Thymus (tissue), 11 donors: ENCODE data around the gene HDAC4. TPM values are rescaled to one million over a fixed set of nuclear protein-coding genes. Genes with fewer than 3 reads are reported as not detected.

Source experiments
- DNase-seq, 9 donors: peaks; one replicate each; pipeline ENCODE4 v3.0.0-alpha.2; 2013; ENCODE audit warnings: low spot score in 9 of 9, low read depth in 6 of 9, missing footprints in 1 of 9
- H3K27ac ChIP-seq, 2 donors: one replicate each; pipeline ENCODE4 v1.5.1; 2013; ENCODE audit warnings: control low read depth in 1 of 2, low read depth in 1 of 2, low read length in 1 of 2, mild to moderate bottlenecking in 1 of 2, moderate library complexity in 1 of 2
- H3K27me3 ChIP-seq, 2 donors: one replicate each; pipeline ENCODE4 v1.5.1; 2013; ENCODE audit warnings: low read length in 1 of 2; ENCODE audit not compliant: control insufficient read depth in 2 of 2, insufficient read depth in 1 of 2
- H3K36me3 ChIP-seq, 2 donors: one replicate each; pipeline ENCODE4 v1.5.1; 2013; ENCODE audit warnings: low read length in 1 of 2, mild to moderate bottlenecking in 1 of 2, moderate library complexity in 1 of 2; ENCODE audit not compliant: control insufficient read depth in 2 of 2, insufficient read depth in 2 of 2
- H3K4me1 ChIP-seq, 2 donors: one replicate each; pipeline ENCODE4 v1.5.1; 2013; ENCODE audit warnings: low read length in 2 of 2; ENCODE audit not compliant: control insufficient read depth in 2 of 2, insufficient read depth in 2 of 2
- H3K4me3 ChIP-seq, 2 donors: one replicate each; pipeline ENCODE4 v1.5.1; 2013; ENCODE audit warnings: low read length in 2 of 2, control low read depth in 1 of 2, mild to moderate bottlenecking in 1 of 2
- H3K9me3 ChIP-seq, 2 donors: one replicate each; pipeline ENCODE4 v1.5.1; 2013; ENCODE audit warnings: low read length in 1 of 2, mild to moderate bottlenecking in 1 of 2; ENCODE audit not compliant: control insufficient read depth in 2 of 2, insufficient read depth in 1 of 2
- whole genome bisulfite sequencing: extraction: QIAGEN DNeasy Blood & Tissue Kit; methylation state at CpG from one replicate; pipeline ENCODE4 v1.1.7; 2013; 5-methylcytosine and 5-hydroxymethylcytosine counted together
- polyA plus RNA-seq: library from polyadenylated mRNA; stranded (reverse); fragments of 200-250 nt; gene quantifications from one replicate; pipeline ENCODE4 v1.2.3, GENCODE V29; 2013
- total RNA-seq: library from RNA; stranded (reverse); fragments of 120-200 nt; gene quantifications from one replicate; pipeline ENCODE4 v1.2.4, GENCODE V29; 2013
- donor health status: healthy.

Gene HDAC4
- total and polyA plus RNA-seq, 2 donors: 7.8 to 17.9 TPM

- no peak overlapping the region for H3K27ac ChIP-seq
- no peak for DNase-seq
- peaks cover 0 to 8% of the 10 kb centered on the region in 2 donors for H3K36me3 ChIP-seq
- H3K27me3 ChIP-seq: no peaks in the 10 kb centered on the region
- no peak overlapping the region for H3K4me3 ChIP-seq
- H3K4me1 ChIP-seq: peaks cover 54 to 71% of the 10 kb centered on the region in 2 donors
- H3K9me3 ChIP-seq: peaks cover 0 to 4% of the 10 kb centered on the region in 2 donors
These were observed 143.3 kb downstream of the HDAC4 start for GRCh38 chr2:239257511-239257937.

- DNase-seq: no peak
- H3K27me3 ChIP-seq: no peaks in the 10 kb centered on the region
- peaks cover 65 to 76% of the 10 kb centered on the region in 2 donors for H3K4me1 ChIP-seq
- WGBS: 94% methylated on average over 6 of the region's 6 CpGs
- peaks cover 0 to 4% of the 10 kb centered on the region in 2 donors for H3K9me3 ChIP-seq
- peak overlapping the region in 1 of 2 donors; percentile 29 for H3K27ac ChIP-seq
- H3K4me3 ChIP-seq: no peak overlapping the region
- H3K36me3 ChIP-seq: peaks cover 0 to 2% of the 10 kb centered on the region in 2 donors
These were observed 144.5 kb downstream of the HDAC4 start for GRCh38 chr2:239256350-239256743.

GRCh38 chr2:239255628-239256349, 145.0 kb downstream of the HDAC4 start:
- 44% methylated on average over 7 of the region's 7 CpGs for WGBS
- Histone ChIP-seq H3K36me3 (peaks cover 0 to under 1% of the 10 kb centered on the region in 2 donors), H3K4me1 (peaks cover 69 to 76% of the 10 kb centered on the region in 2 donors), H3K27me3 (no peaks in the 10 kb centered on the region), H3K9me3 (peaks cover 0 to 4% of the 10 kb centered on the region in 2 donors), H3K4me3 (no peak overlapping the region), H3K27ac (peak overlapping the region in 1 of 2 donors; percentile 29)
- DNase-seq: peak in 1 of 9 donors; percentile 69

- H3K4me1 ChIP-seq: peaks cover 71 to 76% of the 10 kb centered on the region in 2 donors
- H3K9me3 ChIP-seq: peaks cover 0 to 4% of the 10 kb centered on the region in 2 donors
- H3K4me3 ChIP-seq: no peak overlapping the region
- H3K36me3 ChIP-seq: peaks cover 3% of the 10 kb centered on the region in 2 donors
- DNase-seq: peak in 1 of 9 donors; percentile 65
- no peaks in the 10 kb centered on the region for H3K27me3 ChIP-seq
- WGBS: 38% methylated on average over 5 of the region's 5 CpGs
- H3K27ac ChIP-seq: peak overlapping the region in 1 of 2 donors; percentile 29
These were observed 145.6 kb downstream of the HDAC4 start for GRCh38 chr2:239255218-239255617.

- WGBS: 70% methylated on average over 7 of the region's 7 CpGs
- no peak for DNase-seq
- Histone ChIP-seq H3K9me3 (peaks cover 0 to 4% of the 10 kb centered on the region in 2 donors), H3K4me3 (no peak overlapping the region), H3K36me3 (peaks cover 5 to 14% of the 10 kb centered on the region in 2 donors), H3K27ac (peak overlapping the region in 1 of 2 donors; percentile 67), H3K27me3 (no peaks in the 10 kb centered on the region), H3K4me1 (peaks cover 68 to 76% of the 10 kb centered on the region in 2 donors)
These were observed 147.0 kb downstream of the HDAC4 start for GRCh38 chr2:239253701-239254436.

- H3K4me3 ChIP-seq: no peak overlapping the region
- WGBS: 14% methylated on average over 7 of the region's 7 CpGs
- peaks cover 5 to 19% of the 10 kb centered on the region in 2 donors for H3K36me3 ChIP-seq
- peaks cover 0 to 3% of the 10 kb centered on the region in 2 donors for H3K9me3 ChIP-seq
- peak overlapping the region in 1 of 2 donors; percentile 67 for H3K27ac ChIP-seq
- H3K4me1 ChIP-seq: peaks cover 65 to 78% of the 10 kb centered on the region in 2 donors
- peak in 1 of 9 donors; percentile 57 for DNase-seq
- H3K27me3 ChIP-seq: no peaks in the 10 kb centered on the region
These were observed 147.6 kb downstream of the HDAC4 start for GRCh38 chr2:239253264-239253663.

GRCh38 chr2:239252801-239253200, 148.0 kb downstream of the HDAC4 start:
- H3K4me3 ChIP-seq: peak overlapping the region in 1 of 2 donors; percentile 3
- no peaks in the 10 kb centered on the region for H3K27me3 ChIP-seq
- H3K27ac ChIP-seq: peak overlapping the region; percentile 1 to 67
- WGBS: 4% methylated on average over 19 of the region's 19 CpGs
- DNase-seq: no peak
- peaks cover 5 to 19% of the 10 kb centered on the region in 2 donors for H3K36me3 ChIP-seq
- peaks cover 65 to 80% of the 10 kb centered on the region in 2 donors for H3K4me1 ChIP-seq
- H3K9me3 ChIP-seq: no peaks in the 10 kb centered on the region

GRCh38 chr2:239252393-239252792, 148.4 kb downstream of the HDAC4 start:
- Histone ChIP-seq H3K4me1 (peaks cover 69 to 83% of the 10 kb centered on the region in 2 donors), H3K4me3 (peak overlapping the region in 1 of 2 donors; percentile 3), H3K27ac (no peak overlapping the region)

GRCh38 chr2:239251971-239252370, 148.8 kb downstream of the HDAC4 start:
- H3K27me3 ChIP-seq: no peaks in the 10 kb centered on the region
- WGBS: 67% methylated on average over 9 of the region's 9 CpGs
- H3K36me3 ChIP-seq: peaks cover 5 to 20% of the 10 kb centered on the region in 2 donors
- peaks cover 73 to 85% of the 10 kb centered on the region in 2 donors for H3K4me1 ChIP-seq
- no peaks in the 10 kb centered on the region for H3K9me3 ChIP-seq
- no peak overlapping the region for H3K4me3 ChIP-seq
- no peak for DNase-seq
- H3K27ac ChIP-seq: no peak overlapping the region

More at GRCh38 chr2:239252393-239252792, 148.4 kb downstream of the HDAC4 start:
- peaks cover 5 to 19% of the 10 kb centered on the region in 2 donors for H3K36me3 ChIP-seq
- 38% methylated on average over 8 of the region's 8 CpGs for WGBS
- no peak for DNase-seq
- H3K9me3 ChIP-seq: no peaks in the 10 kb centered on the region
- H3K27me3 ChIP-seq: no peaks in the 10 kb centered on the region
